Measurements from ENCODE around the gene ADAM10. TPM values are rescaled to one million over a fixed set of nuclear protein-coding genes. Genes with fewer than 3 reads are reported as not detected.

ADAM10 gene
- total RNA-seq, 2 donors from 2014 or later: 191 to 211 TPM

DNA sequence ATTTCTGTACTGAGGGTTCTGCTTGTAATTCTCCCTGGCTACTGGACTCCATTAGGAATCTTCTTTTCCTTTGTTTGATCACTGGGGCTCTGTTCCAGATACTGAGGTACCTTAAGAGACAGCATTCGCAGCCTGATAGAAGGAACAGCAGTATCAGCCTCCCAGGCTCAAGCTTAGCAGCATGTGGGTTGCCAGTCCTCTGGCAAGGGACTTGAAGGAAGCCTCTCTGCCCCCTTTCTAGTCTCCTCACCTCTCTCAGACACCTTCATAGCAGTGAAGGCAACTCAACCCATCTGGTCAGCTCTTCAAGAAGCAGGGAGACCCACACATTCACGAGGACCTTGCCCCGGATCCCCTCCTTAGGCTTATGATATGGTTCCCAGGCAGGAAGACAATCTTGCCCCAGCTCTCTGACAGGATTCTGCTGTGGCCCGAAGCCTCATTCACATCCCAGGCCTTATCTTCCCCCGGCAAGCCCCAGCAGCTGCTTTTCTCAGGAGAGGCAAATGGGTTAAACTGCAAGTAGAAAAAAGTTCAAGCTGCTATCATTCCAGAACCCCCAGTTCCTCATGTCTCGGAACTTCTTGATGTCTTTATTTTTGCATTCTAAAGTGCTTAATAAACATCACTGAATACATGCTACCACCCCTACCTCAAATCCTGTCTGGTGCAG is 164.6 kb downstream of the ADAM10 start:
- Histone ChIP-seq H3K4me1 (ENCODE audit: control insufficient read depth, insufficient read depth, low read length) (peaks cover 13% of the 10 kb centered on the region), H3K36me3 (ENCODE audit: control insufficient read depth, insufficient read depth, low read length) (no peaks in the 10 kb centered on the region), H3K27ac (ENCODE audit: low read depth, low read length) (no peak overlapping the region), H3K9me3 (ENCODE audit: control insufficient read depth, low read length) (peaks cover 6% of the 10 kb centered on the region), H3K4me3 (ENCODE audit: low read length) (no peak overlapping the region), H3K9ac (ENCODE audit: extremely low read depth, low read length, poor library complexity, severe bottlenecking) (no peak overlapping the region), H3K27me3 (ENCODE audit: control insufficient read depth, insufficient read depth, low read length, poor library complexity, severe bottlenecking) (no peaks in the 10 kb centered on the region)
- H3K36me3 Mint-ChIP-seq (ENCODE audit: low read depth): no peaks in the 10 kb centered on the region
- no peak overlapping the region for H3K27ac Mint-ChIP-seq
- H3K27me3 Mint-ChIP-seq (ENCODE audit: insufficient read depth): no peaks in the 10 kb centered on the region
- peaks cover 12% of the 10 kb centered on the region for H3K4me1 Mint-ChIP-seq
- TF ChIP-seq, protein P1, sequence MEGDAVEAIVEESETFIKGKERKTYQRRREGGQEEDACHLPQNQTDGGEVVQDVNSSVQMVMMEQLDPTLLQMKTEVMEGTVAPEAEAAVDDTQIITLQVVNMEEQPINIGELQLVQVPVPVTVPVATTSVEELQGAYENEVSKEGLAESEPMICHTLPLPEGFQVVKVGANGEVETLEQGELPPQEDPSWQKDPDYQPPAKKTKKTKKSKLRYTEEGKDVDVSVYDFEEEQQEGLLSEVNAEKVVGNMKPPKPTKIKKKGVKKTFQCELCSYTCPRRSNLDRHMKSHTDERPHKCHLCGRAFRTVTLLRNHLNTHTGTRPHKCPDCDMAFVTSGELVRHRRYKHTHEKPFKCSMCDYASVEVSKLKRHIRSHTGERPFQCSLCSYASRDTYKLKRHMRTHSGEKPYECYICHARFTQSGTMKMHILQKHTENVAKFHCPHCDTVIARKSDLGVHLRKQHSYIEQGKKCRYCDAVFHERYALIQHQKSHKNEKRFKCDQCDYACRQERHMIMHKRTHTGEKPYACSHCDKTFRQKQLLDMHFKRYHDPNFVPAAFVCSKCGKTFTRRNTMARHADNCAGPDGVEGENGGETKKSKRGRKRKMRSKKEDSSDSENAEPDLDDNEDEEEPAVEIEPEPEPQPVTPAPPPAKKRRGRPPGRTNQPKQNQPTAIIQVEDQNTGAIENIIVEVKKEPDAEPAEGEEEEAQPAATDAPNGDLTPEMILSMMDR (conservative IDR thresholded peaks at IDR 0.05): no peak
- WGBS, 2 experiments (ENCODE audit: insufficient coverage in 1 of 2, insufficient read length in 1 of 2): 84 to 86% methylated on average over 4 to 6 of the region's 6 CpGs
- peaks cover 7% of the 10 kb centered on the region for H3K9me3 Mint-ChIP-seq
- no peak overlapping the region for H3K4me3 Mint-ChIP-seq
- no peak for DNase-seq

DNA sequence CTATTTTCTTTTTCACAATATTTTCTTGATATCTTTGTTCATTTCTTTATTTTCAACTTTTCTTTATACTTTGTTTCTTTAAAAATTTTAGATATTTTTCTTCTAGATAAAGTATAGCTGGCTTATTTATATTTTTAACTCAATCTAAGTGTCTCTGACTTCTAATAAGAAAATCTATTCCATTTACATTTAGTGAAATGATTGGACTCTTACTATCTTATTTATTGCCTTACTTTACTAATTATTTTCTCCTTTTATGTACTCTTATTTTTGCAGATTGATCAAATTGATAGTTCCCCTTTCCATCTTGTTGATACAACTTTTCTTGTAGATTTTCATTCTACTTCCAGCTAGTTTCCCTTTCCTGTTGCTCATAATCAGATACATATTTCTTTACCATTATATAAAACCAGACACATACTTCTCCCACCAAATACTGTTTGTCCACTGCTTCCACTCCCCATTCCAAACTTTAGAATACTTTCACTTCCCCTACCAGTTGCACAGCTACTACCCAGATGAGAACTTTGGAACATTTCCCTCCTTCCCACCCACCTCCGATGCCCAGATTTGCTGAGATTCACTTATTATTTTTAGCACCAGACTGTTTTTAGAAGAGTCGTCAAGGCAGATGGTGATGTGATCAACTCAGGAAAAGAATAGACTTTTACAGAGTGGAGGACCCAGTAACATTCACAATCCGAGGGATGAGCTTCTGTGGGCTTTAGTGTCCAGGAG is 166.2 kb downstream of the ADAM10 start:
- WGBS, 2 experiments (ENCODE audit: insufficient coverage in 1 of 2, insufficient read length in 1 of 2): 96 to 100% methylated on average over 3 of the region's 3 CpGs
- Histone ChIP-seq H3K9me3 (ENCODE audit: control insufficient read depth, low read length) (peaks cover 6% of the 10 kb centered on the region), H3K4me3 (ENCODE audit: low read length) (no peak overlapping the region), H3K4me1 (ENCODE audit: control insufficient read depth, insufficient read depth, low read length) (peaks cover 13% of the 10 kb centered on the region), H3K27ac (ENCODE audit: low read depth, low read length) (no peak overlapping the region), H3K27me3 (ENCODE audit: control insufficient read depth, insufficient read depth, low read length, poor library complexity, severe bottlenecking) (no peaks in the 10 kb centered on the region), H3K36me3 (ENCODE audit: control insufficient read depth, insufficient read depth, low read length) (no peaks in the 10 kb centered on the region), H3K9ac (ENCODE audit: extremely low read depth, low read length, poor library complexity, severe bottlenecking) (no peak overlapping the region)
- H3K4me1 Mint-ChIP-seq: peaks cover 11% of the 10 kb centered on the region
- no peak overlapping the region for H3K4me3 Mint-ChIP-seq
- no peak overlapping the region for H3K27ac Mint-ChIP-seq
- H3K36me3 Mint-ChIP-seq (ENCODE audit: low read depth): no peaks in the 10 kb centered on the region
- DNase-seq: no peak
- H3K27me3 Mint-ChIP-seq (ENCODE audit: insufficient read depth): no peaks in the 10 kb centered on the region
- peaks cover 7% of the 10 kb centered on the region for H3K9me3 Mint-ChIP-seq
- TF ChIP-seq, protein P1 (conservative IDR thresholded peaks at IDR 0.05): no peak

DNA sequence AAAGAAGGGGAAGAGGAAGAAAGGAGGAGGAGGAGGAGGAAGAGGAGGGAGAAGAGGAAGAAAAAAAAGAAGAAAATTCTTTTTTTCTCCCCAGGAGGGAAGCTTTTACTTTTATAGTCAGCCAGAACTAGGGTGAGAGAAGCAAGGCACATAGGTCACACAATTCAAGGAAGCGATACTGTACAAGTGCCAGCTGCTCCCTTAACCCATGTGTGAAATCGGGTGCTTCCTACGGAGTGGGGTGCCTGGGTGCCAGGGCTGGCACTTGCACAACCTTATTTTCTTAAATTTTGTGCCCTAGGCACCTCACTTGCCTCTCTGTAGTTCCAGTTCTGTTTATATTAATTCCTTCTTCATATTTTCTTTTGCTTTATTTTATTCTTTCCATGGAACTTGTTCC is 167.3 kb downstream of the ADAM10 start:
- 93 to 96% methylated on average over 3 of the region's 3 CpGs for WGBS, 2 experiments (ENCODE audit: insufficient coverage in 1 of 2, insufficient read length in 1 of 2)

More for the DNA sequence above, 167.3 kb downstream of the ADAM10 start:
- H3K27me3 Mint-ChIP-seq (ENCODE audit: insufficient read depth): no peaks in the 10 kb centered on the region
- Histone ChIP-seq H3K9me3 (ENCODE audit: control insufficient read depth, low read length) (peaks cover 6% of the 10 kb centered on the region), H3K36me3 (ENCODE audit: control insufficient read depth, insufficient read depth, low read length) (no peaks in the 10 kb centered on the region), H3K27ac (ENCODE audit: low read depth, low read length) (no peak overlapping the region), H3K9ac (ENCODE audit: extremely low read depth, low read length, poor library complexity, severe bottlenecking) (no peak overlapping the region), H3K27me3 (ENCODE audit: control insufficient read depth, insufficient read depth, low read length, poor library complexity, severe bottlenecking) (no peaks in the 10 kb centered on the region), H3K4me1 (ENCODE audit: control insufficient read depth, insufficient read depth, low read length) (peaks cover 13% of the 10 kb centered on the region), H3K4me3 (ENCODE audit: low read length) (no peak overlapping the region)
- DNase-seq: no peak
- H3K4me1 Mint-ChIP-seq: peaks cover 11% of the 10 kb centered on the region
- no peak overlapping the region for H3K4me3 Mint-ChIP-seq
- TF ChIP-seq, protein P1 (conservative IDR thresholded peaks at IDR 0.05): no peak
- H3K9me3 Mint-ChIP-seq: peaks cover 7% of the 10 kb centered on the region
- H3K27ac Mint-ChIP-seq: no peak overlapping the region
- no peaks in the 10 kb centered on the region for H3K36me3 Mint-ChIP-seq (ENCODE audit: low read depth)
